Naive thymus-derived CD8-positive, alpha-beta T cell (primary cell): ENCODE results near the gene ATP8B3. TPM values are rescaled to one million over a fixed set of nuclear protein-coding genes. Genes with fewer than 3 reads are reported as not detected.
A peak's percentile ranks its signal among the peaks of the same experiment; 100 is the strongest.

ENCODE experiments used
- ATAC-seq, 2 donors: fragments of 150-1000 bp; cut with Tn5 transposase in 1 of 2; sonication (Bioruptor Pico), chemical (Tn5 transposase) in 1 of 2; 1 replicate in 1 of 2; 2 replicates in 1 of 2; pipeline ENCODE4 v1.10.0; 2021; ENCODE audit warnings: mild to moderate bottlenecking in 2 of 2, moderate library complexity in 2 of 2
- POLR2A ChIA-PET: fragments of 350-600 bp; sonication (Branson Sonifier 250); formaldehyde crosslinking; loops from one replicate; lab custom pipeline; 2021; ENCODE audit warnings: antibody characterized with exemption; lab: Charles Lee
- DNase-seq, 10 donors: peaks; one replicate each; pipeline versions ENCODE4 v3.0.0 to v3.0.0-alpha.2; 2020 to 2022
- H3K27ac Mint-ChIP-seq, 10 donors: one replicate each; pipeline ENCODE4 v1.8.0; 2020 to 2022; ENCODE audit warnings: mild to moderate bottlenecking in 10 of 10, mixed read lengths in 10 of 10, moderate library complexity in 4 of 10, inconsistent platforms in 1 of 10
- H3K27me3 Mint-ChIP-seq, 5 donors: one replicate each; pipeline ENCODE4 v1.8.0; 2021 to 2022; ENCODE audit warnings: mixed read lengths in 5 of 5
- H3K36me3 Mint-ChIP-seq, 3 donors: one replicate each; pipeline ENCODE4 v1.8.0; 2020 to 2022; ENCODE audit warnings: mixed read lengths in 3 of 3, mild to moderate bottlenecking in 2 of 3, inconsistent platforms in 1 of 3
- H3K4me1 Mint-ChIP-seq, 4 donors: one replicate each; pipeline ENCODE4 v1.8.0; 2021 to 2022; ENCODE audit warnings: mixed read lengths in 4 of 4
- H3K4me3 Mint-ChIP-seq, 10 donors: one replicate each; pipeline ENCODE4 v1.8.0; 2020 to 2022; ENCODE audit warnings: mild to moderate bottlenecking in 10 of 10, mixed read lengths in 10 of 10, moderate library complexity in 6 of 10, inconsistent platforms in 1 of 10
- H3K9me3 Mint-ChIP-seq, 9 donors: one replicate each; pipeline ENCODE4 v1.8.0; 2020 to 2022; ENCODE audit warnings: mixed read lengths in 9 of 9, mild to moderate bottlenecking in 3 of 9, inconsistent platforms in 1 of 9, moderate library complexity in 1 of 9
- polyA plus RNA-seq, 3 donors: library from polyadenylated mRNA; unstranded; fragments of 300-500 nt; fragmentation: Illumina TruSeq; gene quantifications; one replicate each; pipeline ENCODE4 v1.2.3, GENCODE V29; 2021
- total RNA-seq, 8 experiments: library from RNA in 2 of 8; stranded (reverse) in 2 of 8; gene quantifications; one replicate each; pipeline ENCODE4 v1.2.3 and lab custom pipeline; 2021 to 2026

The ATP8B3 gene
- total and polyA plus RNA-seq, 5 experiments from 2014 or later, result 0.52 to 1.8 (median 1.3) TPM

DNA sequence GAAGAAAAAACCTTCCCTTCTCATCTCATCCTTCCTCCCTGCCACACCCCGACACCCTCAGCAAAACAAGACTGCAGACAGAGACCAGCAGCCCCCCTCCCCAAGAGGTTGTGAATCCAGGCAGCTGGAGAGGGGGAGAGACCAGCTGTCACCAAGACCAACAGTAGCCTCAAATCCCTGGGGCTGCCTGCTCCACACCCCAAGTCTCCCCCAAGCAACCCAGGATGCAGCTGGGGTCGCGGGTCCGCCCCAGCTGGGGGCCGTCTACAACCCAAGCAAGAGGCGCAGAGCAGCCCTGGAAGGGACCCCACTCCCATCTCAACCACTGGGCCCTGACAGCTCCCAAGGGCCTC is 44.2 kb upstream of the ATP8B3 start:
- Mint-ChIP-seq H3K36me3 (no peaks in the 10 kb centered on the region), H3K27me3 (no peaks in the 10 kb centered on the region), H3K9me3 (peaks cover 0 to under 1% (median 0%) of the 10 kb centered on the region in 9 donors), H3K4me1 (peaks cover 20 to 70% (median 65%) of the 10 kb centered on the region in 4 donors), H3K27ac (peak overlapping the region; percentile 84 to 98 (median 92)), H3K4me3 (peak overlapping the region; percentile 78 to 98 (median 85))
- ATAC-seq, result no peak
- DNase-seq, result peak in 1 of 10 donors; percentile 21
- POLR2A ChIA-PET, result interaction anchor here (0.7 to 4.9 kb wide), 12 partner anchors 8 to 587 kb away, joined by 3 to 35 read pairs (median 6); partner anchors contain the start of genes ABHD17A and CIRBP

DNA sequence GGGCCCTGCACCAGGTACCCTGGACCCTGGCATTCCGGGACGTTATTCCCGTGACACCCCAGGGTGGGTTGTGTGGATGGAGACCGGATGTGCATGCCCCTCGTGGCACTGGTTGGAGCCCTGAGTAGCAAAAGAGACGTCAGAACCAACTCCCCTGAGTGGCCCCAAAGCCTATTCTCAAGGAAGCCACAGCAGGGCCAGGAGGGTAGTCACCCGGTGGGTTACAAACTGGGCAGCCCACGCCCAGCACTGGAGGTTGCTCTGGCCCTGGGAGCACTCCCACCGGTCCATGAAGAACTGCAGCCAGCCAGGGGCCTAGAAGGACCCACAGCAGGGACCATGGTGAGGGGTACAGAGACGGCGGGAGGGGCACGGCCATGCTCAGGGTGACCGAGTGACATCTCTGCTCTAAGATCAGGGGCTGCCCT is 43.8 kb upstream of the ATP8B3 start:
- peak; percentile 4 to 22 for ATAC-seq
- Mint-ChIP-seq H3K4me3 (peak overlapping the region; percentile 78 to 98 (median 85)), H3K36me3 (no peaks in the 10 kb centered on the region), H3K27ac (peak overlapping the region; percentile 84 to 98 (median 92)), H3K27me3 (no peaks in the 10 kb centered on the region), H3K4me1 (peaks cover 22 to 70% (median 65%) of the 10 kb centered on the region in 4 donors), H3K9me3 (no peaks in the 10 kb centered on the region)
- POLR2A ChIA-PET, result interaction anchor here (0.6 to 4.9 kb wide), 12 partner anchors 9 to 538 kb away, joined by 3 to 35 read pairs (median 6); partner anchors contain the start of gene ABHD17A
- DNase-seq, result peak in 4 of 10 donors; percentile 44 to 74 (median 52)

DNA sequence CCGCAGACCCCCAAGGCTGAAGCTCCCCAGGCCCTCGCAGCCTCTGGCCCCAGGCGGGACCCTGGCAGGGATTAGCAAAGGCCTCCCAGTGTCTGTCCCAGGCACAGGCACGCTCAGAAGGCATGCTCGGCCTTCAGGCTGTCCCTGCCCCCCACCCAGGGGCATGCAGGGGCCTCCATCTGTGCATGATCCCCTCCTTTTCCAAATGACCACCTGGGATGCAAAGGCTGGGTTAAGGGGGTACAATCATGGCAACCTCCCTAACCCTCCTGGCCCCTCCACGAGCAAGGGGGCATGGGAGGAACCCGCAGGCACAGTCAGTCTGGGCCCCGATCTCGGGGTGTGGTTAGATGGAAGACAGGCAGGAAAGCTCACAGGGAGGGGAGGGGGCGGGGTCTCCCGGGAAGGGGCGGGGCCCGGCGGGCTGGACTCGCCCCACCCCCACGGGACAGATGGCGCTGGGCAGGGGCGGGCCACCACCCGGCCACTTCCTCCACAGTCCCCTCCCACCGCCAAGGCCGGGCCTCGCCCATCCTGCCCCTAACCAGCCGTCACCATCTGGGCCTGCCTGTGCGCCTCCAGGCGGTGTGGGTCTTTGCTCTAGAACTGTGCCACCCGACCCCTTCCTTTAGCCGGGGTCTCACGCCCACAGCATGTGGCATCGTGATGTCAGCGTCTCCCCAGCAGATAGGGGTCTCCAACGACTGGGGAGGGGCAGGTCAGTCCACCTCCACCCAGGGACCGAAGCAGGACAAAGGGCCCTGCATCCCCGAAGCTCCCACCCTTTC is 43.2 kb upstream of the ATP8B3 start:
- H3K36me3 Mint-ChIP-seq, result no peaks in the 10 kb centered on the region
- H3K4me1 Mint-ChIP-seq, result peaks cover 24 to 70% (median 67%) of the 10 kb centered on the region in 4 donors
- peak overlapping the region; percentile 78 to 98 (median 85) for H3K4me3 Mint-ChIP-seq
- peak; percentile 65 to 92 (median 70) for DNase-seq
- ATAC-seq, result peak; percentile 49 to 54
- POLR2A ChIA-PET, result interaction anchor here (0.6 to 4.9 kb wide), 12 partner anchors 9 to 295 kb away, joined by 3 to 35 read pairs (median 6); partner anchors contain the start of gene ABHD17A
- no peaks in the 10 kb centered on the region for H3K27me3 Mint-ChIP-seq
- peak overlapping the region; percentile 84 to 98 (median 92) for H3K27ac Mint-ChIP-seq
- no peaks in the 10 kb centered on the region for H3K9me3 Mint-ChIP-seq

DNA sequence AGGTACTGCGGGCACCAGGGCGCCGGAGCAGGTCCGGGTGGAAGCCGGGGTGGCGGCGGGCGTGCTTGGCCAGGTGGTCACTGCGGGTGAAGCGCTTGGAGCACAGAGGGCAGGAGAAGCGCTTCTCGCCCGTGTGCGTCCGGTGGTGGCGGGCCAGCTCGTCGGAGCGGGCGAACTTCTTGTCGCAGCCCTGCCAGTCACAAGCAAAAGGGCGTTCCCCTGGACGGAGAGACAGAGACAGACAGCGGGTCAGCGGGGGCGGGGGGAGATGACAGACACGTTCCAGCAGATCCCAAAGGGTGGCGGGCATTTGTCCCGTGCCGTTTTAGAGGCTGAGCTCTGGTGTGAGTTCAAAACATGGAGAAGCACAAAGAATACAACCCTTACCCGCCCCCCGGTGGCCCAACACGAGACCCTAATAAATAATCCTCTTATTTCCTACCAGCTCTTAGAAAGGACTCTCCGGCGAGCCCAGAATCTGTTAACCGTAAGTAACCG is 42.5 kb upstream of the ATP8B3 start:
- Mint-ChIP-seq H3K36me3 (no peaks in the 10 kb centered on the region), H3K27me3 (no peaks in the 10 kb centered on the region), H3K4me1 (peaks cover 27 to 70% (median 67%) of the 10 kb centered on the region in 4 donors), H3K9me3 (no peaks in the 10 kb centered on the region), H3K4me3 (peak overlapping the region; percentile 60 to 98 (median 78)), H3K27ac (peak overlapping the region; percentile 57 to 96 (median 88))
- ATAC-seq (no peak), DNase-seq (no peak)
- POLR2A ChIA-PET, result interaction anchor here (0.6 to 4.9 kb wide), 7 partner anchors 8 to 296 kb away, joined by 3 to 35 read pairs (median 5); partner anchors contain the start of gene ABHD17A

DNA sequence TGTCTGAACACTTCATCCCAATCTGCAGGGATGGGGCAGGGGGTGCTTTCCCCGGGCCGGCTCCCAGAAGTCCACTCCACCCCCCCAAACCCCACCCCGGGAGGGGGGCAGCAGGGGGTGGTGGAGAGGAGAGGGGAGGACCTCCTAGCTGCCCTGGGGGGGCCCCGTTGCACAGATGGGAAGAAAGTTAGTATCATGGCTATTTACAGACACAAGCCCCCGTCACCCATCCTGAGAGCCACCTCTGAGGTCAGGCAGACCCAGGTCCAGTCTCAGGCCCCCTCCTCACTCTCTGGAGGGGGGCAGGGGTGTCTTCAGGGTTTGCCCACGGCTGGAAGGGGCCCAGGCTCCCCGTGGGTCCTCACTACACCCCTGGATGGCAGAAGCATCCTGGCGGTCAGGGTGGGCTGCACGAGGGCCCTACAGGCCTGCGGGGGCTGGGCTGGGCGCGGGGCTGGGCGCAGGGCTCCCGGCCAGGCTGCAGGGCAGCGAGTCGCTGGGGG is 42.0 kb upstream of the ATP8B3 start:
- Mint-ChIP-seq H3K27me3 (no peaks in the 10 kb centered on the region), H3K36me3 (no peaks in the 10 kb centered on the region), H3K27ac (no peak overlapping the region), H3K9me3 (no peaks in the 10 kb centered on the region), H3K4me3 (peak overlapping the region in 1 of 10 donors; percentile 98), H3K4me1 (peaks cover 24 to 68% (median 64%) of the 10 kb centered on the region in 4 donors)
- POLR2A ChIA-PET, result interaction anchor here (0.8 to 4.9 kb wide), 6 partner anchors 8 to 296 kb away, joined by 3 to 35 read pairs (median 5); partner anchors contain the start of gene ABHD17A
- ATAC-seq, result no peak
- no peak for DNase-seq

DNA sequence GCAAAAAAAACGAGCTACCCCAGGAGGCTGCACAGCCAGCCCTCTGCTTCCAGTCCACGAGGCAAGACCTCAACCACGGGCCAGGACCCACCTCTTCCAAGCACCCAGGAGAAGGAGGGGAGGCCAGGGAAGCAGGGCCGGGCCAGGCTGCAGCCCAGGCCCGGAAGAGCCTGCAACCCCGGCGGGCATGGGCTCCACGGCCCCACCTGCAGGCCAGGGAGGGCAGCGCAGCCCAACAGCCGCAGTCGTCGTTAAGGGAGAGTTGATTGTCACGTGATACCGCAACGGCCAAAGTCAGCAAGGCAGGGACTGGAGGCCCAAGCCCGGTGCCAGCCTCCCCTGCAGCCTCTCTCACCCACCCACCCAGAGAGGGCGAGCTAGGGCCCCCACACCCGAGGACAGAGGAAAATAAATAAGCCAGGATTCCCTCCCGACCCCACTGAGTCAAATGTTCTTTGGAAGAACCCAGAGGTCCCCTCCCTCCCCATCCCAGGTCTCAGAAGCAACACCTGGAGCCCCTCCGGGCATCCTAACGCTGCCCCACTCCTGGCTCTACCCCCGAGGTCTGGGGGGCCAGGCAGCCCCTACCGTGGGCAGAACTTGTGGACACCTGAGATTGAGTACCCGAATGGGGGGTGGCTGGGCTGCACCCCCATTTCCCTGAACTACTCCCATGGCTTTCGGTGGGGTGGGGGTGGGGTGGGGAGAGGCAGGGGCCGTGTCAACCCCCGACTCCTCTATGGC is 41.4 kb upstream of the ATP8B3 start:
- DNase-seq (peak; percentile 70 to 83 (median 78)), ATAC-seq (peak; percentile 15 to 24)
- Mint-ChIP-seq H3K27me3 (no peaks in the 10 kb centered on the region), H3K4me3 (peak overlapping the region; percentile 64 to 89 (median 75)), H3K27ac (peak overlapping the region; percentile 86 to 97 (median 94)), H3K4me1 (peaks cover 20 to 68% (median 60%) of the 10 kb centered on the region in 4 donors), H3K9me3 (no peaks in the 10 kb centered on the region), H3K36me3 (no peaks in the 10 kb centered on the region)
- POLR2A ChIA-PET, result interaction anchor here (0.7 to 1.2 kb wide), 5 partner anchors 11 to 585 kb away, joined by 3 to 6 read pairs (median 4); partner anchors contain the start of gene ABHD17A

DNA sequence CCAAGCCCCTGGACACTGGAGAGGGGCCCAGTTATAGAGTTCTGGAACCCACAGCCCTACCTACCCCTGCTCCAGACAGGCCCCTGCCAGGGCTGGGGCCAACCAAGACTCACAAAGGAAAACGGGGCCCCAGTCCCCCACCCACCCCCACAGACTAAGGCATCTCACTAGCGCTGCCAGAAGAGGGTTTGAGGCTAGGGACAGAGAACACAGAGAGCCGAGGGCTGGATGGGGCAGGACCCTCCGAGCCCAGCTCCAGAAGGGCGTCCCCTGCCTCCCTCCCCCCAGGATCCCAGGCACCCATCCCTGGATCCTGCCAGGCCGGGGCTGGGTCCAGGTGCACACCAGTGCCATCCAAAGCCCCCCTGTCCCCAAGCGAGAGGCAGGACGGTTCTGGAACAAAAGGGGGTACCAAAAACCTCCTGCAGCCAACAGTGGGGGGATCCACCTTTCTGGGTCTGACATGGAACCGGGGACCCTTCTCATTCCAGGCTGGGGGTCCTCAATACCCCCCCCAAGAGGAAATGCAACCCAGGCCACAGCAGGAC is 40.6 kb upstream of the ATP8B3 start:
- Mint-ChIP-seq H3K27ac (peak overlapping the region; percentile 86 to 97 (median 94)), H3K4me3 (peak overlapping the region in 8 of 10 donors; percentile 56 to 89 (median 70)), H3K9me3 (no peaks in the 10 kb centered on the region), H3K36me3 (no peaks in the 10 kb centered on the region), H3K4me1 (peaks cover 18 to 60% (median 53%) of the 10 kb centered on the region in 4 donors), H3K27me3 (no peaks in the 10 kb centered on the region)
- POLR2A ChIA-PET, result interaction anchor here (0.7 to 1.5 kb wide), 8 partner anchors 12 to 584 kb away, joined by 3 to 6 read pairs (median 4); partner anchors contain the start of gene ABHD17A
- ATAC-seq, result no peak
- DNase-seq, result no peak

DNA sequence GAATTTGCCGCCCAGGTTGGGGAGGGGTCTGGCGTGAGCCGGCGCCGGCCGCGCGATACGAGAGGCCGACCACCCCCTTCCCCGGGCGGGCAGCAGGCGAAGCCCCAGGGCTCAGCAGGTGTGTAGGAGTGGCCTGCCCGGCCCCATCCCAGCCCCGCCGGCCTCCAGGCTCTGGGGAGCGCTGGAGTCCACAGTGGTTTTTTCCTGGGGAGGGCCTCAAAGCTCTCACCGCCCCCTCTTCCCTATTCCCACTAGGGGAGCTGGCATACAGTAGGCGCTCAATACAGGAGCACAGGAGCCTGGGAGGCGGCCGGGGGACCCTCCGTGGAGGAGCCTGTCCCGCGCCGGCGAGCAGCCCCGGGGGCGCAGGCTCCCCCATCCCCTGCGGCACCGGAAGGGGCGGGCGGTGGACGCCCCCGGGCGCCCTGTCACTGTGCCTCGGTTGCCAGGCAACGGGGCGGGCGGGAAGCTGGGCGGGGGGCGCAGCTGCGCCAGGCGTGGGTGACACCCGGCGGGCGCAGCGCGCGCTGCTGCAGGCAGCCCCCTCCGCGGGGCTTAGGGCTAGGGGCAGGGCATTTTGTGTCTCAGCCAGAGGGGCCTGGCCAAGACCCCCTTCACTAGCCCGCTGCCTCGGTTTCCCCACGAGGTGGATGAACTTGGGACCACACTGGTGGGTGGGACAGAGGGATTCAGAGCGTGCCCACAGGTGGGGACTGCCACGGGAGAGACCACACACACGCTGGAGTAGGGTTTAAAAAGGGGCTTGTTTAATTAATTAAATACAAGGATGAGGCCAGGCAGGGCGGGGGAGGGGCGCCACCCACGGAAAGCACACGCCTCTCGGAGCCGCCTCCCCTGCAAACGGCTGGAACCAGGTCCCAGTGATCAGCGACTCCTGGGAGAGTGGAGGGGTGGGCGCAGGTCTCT is 39.8 kb upstream of the ATP8B3 start:
- Mint-ChIP-seq H3K9me3 (no peaks in the 10 kb centered on the region), H3K4me1 (peaks cover 20 to 63% (median 59%) of the 10 kb centered on the region in 4 donors), H3K27ac (peak overlapping the region; percentile 13 to 97 (median 94)), H3K36me3 (no peaks in the 10 kb centered on the region), H3K4me3 (peak overlapping the region; percentile 53 to 81 (median 73)), H3K27me3 (no peaks in the 10 kb centered on the region)
- DNase-seq, result peak; percentile 63 to 94 (median 85)
- POLR2A ChIA-PET, result interaction anchor here (0.7 to 1.5 kb wide), 5 partner anchors 9 to 582 kb away, joined by 3 to 6 read pairs (median 3); no protein-coding TSS in a partner anchor
- peak; percentile 24 to 44 for ATAC-seq

DNA sequence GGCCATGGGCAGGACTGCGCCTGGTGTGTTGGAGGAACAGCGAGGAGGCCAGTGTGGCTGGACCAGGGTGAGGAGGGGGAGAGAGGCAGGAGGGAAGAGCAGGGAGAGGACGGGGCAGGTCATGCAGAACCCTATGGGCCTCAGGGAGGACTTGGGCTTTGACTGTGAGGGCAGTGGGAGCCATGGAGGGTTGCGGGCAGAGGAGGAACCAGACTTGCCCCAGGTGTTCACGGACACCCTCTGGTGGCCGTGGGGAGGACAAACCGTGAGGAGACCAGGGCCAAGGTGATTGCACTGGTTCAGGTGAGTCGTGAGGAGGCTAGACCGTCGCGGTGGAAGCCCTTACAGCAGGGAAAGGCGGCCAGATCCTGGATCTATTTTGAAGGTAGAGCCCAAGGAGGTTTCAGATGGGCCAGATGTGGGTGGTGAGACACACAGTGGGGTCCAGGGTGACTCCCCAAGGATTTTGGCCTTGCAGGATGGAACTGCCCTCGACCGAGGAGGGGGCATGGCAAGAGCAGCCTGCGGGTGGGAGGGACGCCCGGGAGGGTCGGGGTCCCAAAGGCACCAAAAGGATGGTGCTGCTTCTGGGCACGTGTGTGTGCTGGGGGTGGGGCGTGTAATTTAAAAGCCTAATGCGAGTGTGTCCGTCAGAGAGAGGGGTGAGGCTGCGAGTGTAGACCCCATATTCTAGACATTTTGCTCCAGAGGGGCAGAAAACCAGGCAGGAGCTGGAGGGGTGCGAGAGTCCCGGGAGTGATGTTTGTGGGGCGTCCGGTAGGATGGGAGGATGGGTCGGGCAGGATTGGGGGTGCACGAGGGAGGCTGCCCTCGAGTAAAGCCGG is 39.0 kb upstream of the ATP8B3 start:
- ATAC-seq (no peak), DNase-seq (peak in 1 of 10 donors; percentile 20)
- peaks cover 21 to 67% (median 63%) of the 10 kb centered on the region in 4 donors for H3K4me1 Mint-ChIP-seq
- peak overlapping the region; percentile 83 to 96 (median 93) for H3K27ac Mint-ChIP-seq
- POLR2A ChIA-PET, result interaction anchor here (0.7 to 1.5 kb wide), 4 partner anchors 10 to 438 kb away, joined by 3 to 6 read pairs (median 4); no protein-coding TSS in a partner anchor
- peaks cover 0 to 2% (median 0%) of the 10 kb centered on the region in 3 donors for H3K36me3 Mint-ChIP-seq
- H3K9me3 Mint-ChIP-seq, result no peaks in the 10 kb centered on the region
- H3K27me3 Mint-ChIP-seq, result no peaks in the 10 kb centered on the region
- H3K4me3 Mint-ChIP-seq, result peak overlapping the region; percentile 53 to 87 (median 74)

DNA sequence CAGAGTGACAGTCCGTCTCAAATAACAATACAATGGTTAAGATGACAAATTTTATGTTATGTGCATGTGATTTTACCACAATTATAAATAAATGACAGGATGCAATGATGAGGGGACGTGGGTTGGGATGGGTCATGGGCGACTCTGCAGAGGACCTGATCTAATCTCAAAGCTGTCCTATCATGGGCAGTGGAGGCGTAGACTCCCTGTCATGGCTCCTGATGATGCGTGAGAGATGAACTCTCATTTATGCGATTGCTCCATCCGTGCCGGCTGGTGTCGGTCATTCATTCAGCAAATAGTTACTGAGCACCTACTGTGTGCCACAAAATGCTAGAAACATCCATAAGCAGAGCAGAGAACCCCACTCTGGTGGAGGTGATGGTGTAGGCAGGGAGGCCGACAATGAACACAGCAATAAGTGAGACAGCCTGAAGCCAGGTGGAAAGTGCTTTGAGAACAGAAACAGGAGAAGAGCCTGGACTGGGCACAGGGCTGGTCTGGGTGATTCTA is 37.9 kb upstream of the ATP8B3 start:
- ATAC-seq (no peak), DNase-seq (no peak)
- Mint-ChIP-seq H3K36me3 (peaks cover 0 to 6% (median 0%) of the 10 kb centered on the region in 3 donors), H3K27me3 (no peaks in the 10 kb centered on the region), H3K4me3 (peak overlapping the region; percentile 2 to 87 (median 58)), H3K4me1 (peaks cover 25 to 65% (median 61%) of the 10 kb centered on the region in 4 donors), H3K9me3 (no peaks in the 10 kb centered on the region), H3K27ac (peak overlapping the region; percentile 70 to 96 (median 91))
- POLR2A ChIA-PET, result interaction anchor here (0.6 to 1.4 kb wide), 3 partner anchors 15 to 56 kb away, joined by 3 read pairs; no protein-coding TSS in a partner anchor
